Measurements from ENCODE around the gene MGAT4A.

DNA sequence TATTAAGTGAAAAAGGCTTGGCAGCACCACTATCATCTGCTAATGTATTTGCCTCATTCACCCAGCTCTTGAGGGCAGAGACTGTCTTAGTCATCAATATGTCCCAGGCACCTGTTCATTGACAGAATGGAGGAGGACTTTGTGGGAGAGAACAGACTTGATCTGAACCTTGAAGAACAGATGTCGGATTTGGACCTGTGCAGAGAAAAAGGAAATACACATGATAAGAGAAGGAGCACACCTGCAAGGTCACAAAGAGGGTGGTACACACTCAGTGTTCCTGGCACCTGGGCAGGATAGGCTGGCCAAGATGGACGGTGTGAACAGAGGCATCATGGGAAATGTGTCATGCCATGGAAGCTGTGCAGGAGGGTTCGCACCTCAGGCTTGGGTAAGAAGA lies 7.4 kb upstream of the MGAT4A start:
- no peak for TF ChIP-seq ZNF569 (CRISPR knock-in tag; IDR thresholded peaks at IDR 0.05; ENCODE audit: borderline replicate concordance)
- TF ChIP-seq, protein P1, sequence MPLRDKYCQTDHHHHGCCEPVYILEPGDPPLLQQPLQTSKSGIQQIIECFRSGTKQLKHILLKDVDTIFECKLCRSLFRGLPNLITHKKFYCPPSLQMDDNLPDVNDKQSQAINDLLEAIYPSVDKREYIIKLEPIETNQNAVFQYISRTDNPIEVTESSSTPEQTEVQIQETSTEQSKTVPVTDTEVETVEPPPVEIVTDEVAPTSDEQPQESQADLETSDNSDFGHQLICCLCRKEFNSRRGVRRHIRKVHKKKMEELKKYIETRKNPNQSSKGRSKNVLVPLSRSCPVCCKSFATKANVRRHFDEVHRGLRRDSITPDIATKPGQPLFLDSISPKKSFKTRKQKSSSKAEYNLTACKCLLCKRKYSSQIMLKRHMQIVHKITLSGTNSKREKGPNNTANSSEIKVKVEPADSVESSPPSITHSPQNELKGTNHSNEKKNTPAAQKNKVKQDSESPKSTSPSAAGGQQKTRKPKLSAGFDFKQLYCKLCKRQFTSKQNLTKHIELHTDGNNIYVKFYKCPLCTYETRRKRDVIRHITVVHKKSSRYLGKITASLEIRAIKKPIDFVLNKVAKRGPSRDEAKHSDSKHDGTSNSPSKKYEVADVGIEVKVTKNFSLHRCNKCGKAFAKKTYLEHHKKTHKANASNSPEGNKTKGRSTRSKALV (CRISPR knock-in tag; IDR thresholded peaks at IDR 0.05): no peak
- TF ChIP-seq, protein P2, sequence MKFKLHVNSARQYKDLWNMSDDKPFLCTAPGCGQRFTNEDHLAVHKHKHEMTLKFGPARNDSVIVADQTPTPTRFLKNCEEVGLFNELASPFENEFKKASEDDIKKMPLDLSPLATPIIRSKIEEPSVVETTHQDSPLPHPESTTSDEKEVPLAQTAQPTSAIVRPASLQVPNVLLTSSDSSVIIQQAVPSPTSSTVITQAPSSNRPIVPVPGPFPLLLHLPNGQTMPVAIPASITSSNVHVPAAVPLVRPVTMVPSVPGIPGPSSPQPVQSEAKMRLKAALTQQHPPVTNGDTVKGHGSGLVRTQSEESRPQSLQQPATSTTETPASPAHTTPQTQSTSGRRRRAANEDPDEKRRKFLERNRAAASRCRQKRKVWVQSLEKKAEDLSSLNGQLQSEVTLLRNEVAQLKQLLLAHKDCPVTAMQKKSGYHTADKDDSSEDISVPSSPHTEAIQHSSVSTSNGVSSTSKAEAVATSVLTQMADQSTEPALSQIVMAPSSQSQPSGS (CRISPR knock-in tag; IDR thresholded peaks at IDR 0.05): no peak
- no peak for TF ChIP-seq SUZ12 (IDR thresholded peaks at IDR 0.05; ENCODE audit: low read depth, low read length)
- TF ChIP-seq, protein P3, sequence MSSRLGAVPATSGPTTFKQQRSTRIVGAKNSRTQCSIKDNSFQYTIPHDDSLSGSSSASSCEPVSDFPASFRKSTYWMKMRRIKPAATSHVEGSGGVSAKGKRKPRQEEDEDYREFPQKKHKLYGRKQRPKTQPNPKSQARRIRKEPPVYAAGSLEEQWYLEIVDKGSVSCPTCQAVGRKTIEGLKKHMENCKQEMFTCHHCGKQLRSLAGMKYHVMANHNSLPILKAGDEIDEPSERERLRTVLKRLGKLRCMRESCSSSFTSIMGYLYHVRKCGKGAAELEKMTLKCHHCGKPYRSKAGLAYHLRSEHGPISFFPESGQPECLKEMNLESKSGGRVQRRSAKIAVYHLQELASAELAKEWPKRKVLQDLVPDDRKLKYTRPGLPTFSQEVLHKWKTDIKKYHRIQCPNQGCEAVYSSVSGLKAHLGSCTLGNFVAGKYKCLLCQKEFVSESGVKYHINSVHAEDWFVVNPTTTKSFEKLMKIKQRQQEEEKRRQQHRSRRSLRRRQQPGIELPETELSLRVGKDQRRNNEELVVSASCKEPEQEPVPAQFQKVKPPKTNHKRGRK (CRISPR knock-in tag; IDR thresholded peaks at IDR 0.05): no peak
- TF ChIP-seq POLR2AphosphoS5 (IDR thresholded peaks at IDR 0.05; ENCODE audit: low read depth, low read length): no peak
- no peak for TF ChIP-seq HNRNPK (IDR thresholded peaks at IDR 0.05; ENCODE audit: low read depth, low read length, poor library complexity, severe bottlenecking)
- no peak for TF ChIP-seq HNF4G (IDR thresholded peaks at IDR 0.05; ENCODE audit: borderline replicate concordance, low read depth, low read length)
- TF ChIP-seq HNF4G (CRISPR knock-in tag; IDR thresholded peaks at IDR 0.05; ENCODE audit: borderline replicate concordance, low read depth): no peak
- TF ChIP-seq, protein P4, sequence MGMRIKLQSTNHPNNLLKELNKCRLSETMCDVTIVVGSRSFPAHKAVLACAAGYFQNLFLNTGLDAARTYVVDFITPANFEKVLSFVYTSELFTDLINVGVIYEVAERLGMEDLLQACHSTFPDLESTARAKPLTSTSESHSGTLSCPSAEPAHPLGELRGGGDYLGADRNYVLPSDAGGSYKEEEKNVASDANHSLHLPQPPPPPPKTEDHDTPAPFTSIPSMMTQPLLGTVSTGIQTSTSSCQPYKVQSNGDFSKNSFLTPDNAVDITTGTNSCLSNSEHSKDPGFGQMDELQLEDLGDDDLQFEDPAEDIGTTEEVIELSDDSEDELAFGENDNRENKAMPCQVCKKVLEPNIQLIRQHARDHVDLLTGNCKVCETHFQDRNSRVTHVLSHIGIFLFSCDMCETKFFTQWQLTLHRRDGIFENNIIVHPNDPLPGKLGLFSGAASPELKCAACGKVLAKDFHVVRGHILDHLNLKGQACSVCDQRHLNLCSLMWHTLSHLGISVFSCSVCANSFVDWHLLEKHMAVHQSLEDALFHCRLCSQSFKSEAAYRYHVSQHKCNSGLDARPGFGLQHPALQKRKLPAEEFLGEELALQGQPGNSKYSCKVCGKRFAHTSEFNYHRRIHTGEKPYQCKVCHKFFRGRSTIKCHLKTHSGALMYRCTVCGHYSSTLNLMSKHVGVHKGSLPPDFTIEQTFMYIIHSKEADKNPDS (CRISPR knock-in tag; IDR thresholded peaks at IDR 0.05): no peak
- TF ChIP-seq ZNF782 (CRISPR knock-in tag; IDR thresholded peaks at IDR 0.05; ENCODE audit: borderline replicate concordance): no peak
- TF ChIP-seq, protein P5, sequence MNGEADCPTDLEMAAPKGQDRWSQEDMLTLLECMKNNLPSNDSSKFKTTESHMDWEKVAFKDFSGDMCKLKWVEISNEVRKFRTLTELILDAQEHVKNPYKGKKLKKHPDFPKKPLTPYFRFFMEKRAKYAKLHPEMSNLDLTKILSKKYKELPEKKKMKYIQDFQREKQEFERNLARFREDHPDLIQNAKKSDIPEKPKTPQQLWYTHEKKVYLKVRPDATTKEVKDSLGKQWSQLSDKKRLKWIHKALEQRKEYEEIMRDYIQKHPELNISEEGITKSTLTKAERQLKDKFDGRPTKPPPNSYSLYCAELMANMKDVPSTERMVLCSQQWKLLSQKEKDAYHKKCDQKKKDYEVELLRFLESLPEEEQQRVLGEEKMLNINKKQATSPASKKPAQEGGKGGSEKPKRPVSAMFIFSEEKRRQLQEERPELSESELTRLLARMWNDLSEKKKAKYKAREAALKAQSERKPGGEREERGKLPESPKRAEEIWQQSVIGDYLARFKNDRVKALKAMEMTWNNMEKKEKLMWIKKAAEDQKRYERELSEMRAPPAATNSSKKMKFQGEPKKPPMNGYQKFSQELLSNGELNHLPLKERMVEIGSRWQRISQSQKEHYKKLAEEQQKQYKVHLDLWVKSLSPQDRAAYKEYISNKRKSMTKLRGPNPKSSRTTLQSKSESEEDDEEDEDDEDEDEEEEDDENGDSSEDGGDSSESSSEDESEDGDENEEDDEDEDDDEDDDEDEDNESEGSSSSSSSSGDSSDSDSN (CRISPR knock-in tag; IDR thresholded peaks at IDR 0.05): no peak
- no peak for TF ChIP-seq ZNF207 (IDR thresholded peaks at IDR 0.05; ENCODE audit: borderline replicate concordance)
- TF ChIP-seq, protein P6, sequence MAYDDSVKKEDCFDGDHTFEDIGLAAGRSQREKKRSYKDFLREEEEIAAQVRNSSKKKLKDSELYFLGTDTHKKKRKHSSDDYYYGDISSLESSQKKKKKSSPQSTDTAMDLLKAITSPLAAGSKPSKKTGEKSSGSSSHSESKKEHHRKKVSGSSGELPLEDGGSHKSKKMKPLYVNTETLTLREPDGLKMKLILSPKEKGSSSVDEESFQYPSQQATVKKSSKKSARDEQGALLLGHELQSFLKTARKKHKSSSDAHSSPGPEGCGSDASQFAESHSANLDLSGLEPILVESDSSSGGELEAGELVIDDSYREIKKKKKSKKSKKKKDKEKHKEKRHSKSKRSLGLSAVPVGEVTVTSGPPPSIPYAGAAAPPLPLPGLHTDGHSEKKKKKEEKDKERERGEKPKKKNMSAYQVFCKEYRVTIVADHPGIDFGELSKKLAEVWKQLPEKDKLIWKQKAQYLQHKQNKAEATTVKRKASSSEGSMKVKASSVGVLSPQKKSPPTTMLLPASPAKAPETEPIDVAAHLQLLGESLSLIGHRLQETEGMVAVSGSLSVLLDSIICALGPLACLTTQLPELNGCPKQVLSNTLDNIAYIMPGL (CRISPR knock-in tag; IDR thresholded peaks at IDR 0.05; ENCODE audit: borderline replicate concordance in 1 of 2, low read depth in 1 of 2): no peak
- TF ChIP-seq, protein P7, sequence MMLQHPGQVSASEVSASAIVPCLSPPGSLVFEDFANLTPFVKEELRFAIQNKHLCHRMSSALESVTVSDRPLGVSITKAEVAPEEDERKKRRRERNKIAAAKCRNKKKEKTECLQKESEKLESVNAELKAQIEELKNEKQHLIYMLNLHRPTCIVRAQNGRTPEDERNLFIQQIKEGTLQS (CRISPR knock-in tag; IDR thresholded peaks at IDR 0.05): no peak
